Measurements from ENCODE around the gene ESYT2. TPM values are rescaled to one million over a fixed set of nuclear protein-coding genes. Genes with fewer than 3 reads are reported as not detected.

ESYT2 gene
- total RNA-seq, 1 experiment from 2014 or later = 39.0 TPM

- Histone ChIP-seq H3K9me3 (ENCODE audit: control insufficient read depth, low read depth, low read length) (no peaks in the 10 kb centered on the region), H3K23ac (ENCODE audit: insufficient read length, low read depth, low read length) (no peak overlapping the region), H2BK15ac (ENCODE audit: low read depth, low read length) (no peak overlapping the region), H3K23me2 (ENCODE audit: insufficient read length, low read depth, low read length, poor library complexity, severe bottlenecking) (no peaks in the 10 kb centered on the region), H3K27ac (ENCODE audit: insufficient read length, low read depth, low read length) (no peak overlapping the region), H3K27me3 (ENCODE audit: insufficient read depth, low read length) (no peaks in the 10 kb centered on the region), H3K18ac (ENCODE audit: insufficient read length, low read depth, low read length) (no peak overlapping the region), H3K56ac (ENCODE audit: insufficient read length, low read depth, low read length) (no peak overlapping the region), H3K14ac (ENCODE audit: insufficient read depth, low read length) (no peak overlapping the region), H2AK5ac (ENCODE audit: insufficient read length, low read length) (no peak overlapping the region), H3K79me2 (ENCODE audit: insufficient read depth, low read length) (no peaks in the 10 kb centered on the region), H4K8ac (replicated peaks; ENCODE audit: insufficient read length, low read depth, low read length) (no peak overlapping the region), H2BK5ac (ENCODE audit: insufficient read length, low read length) (no peak overlapping the region), H2BK120ac (ENCODE audit: low read depth, low read length, poor library complexity, severe bottlenecking) (no peak overlapping the region), H4K91ac (ENCODE audit: insufficient read length, low read depth, low read length) (no peak overlapping the region), H2BK20ac (ENCODE audit: low read depth, low read length, poor library complexity, severe bottlenecking) (no peak overlapping the region), H4K20me1 (ENCODE audit: control insufficient read depth, insufficient read depth, insufficient read length) (no peaks in the 10 kb centered on the region), H3K4me2 (ENCODE audit: insufficient read depth, insufficient read length, low read length) (no peak overlapping the region), H3K79me1 (ENCODE audit: insufficient read depth, low read depth, low read length, poor library complexity, severe bottlenecking) (no peaks in the 10 kb centered on the region), H3K4ac (ENCODE audit: low read depth, low read length) (no peak overlapping the region), H3K4me1 (ENCODE audit: insufficient read depth, low read length) (no peaks in the 10 kb centered on the region), H2BK12ac (ENCODE audit: insufficient read length, low read depth, low read length) (no peak overlapping the region), H3K9ac (ENCODE audit: extremely low read depth, insufficient read length, low read length) (no peak overlapping the region), H2AFZ (ENCODE audit: low read length) (no peak overlapping the region), H3T11ph (ENCODE audit: low read length) (no peak overlapping the region), H4K5ac (ENCODE audit: insufficient read length, low read depth, low read length) (no peak overlapping the region)
- Mint-ChIP-seq H3K27me3 (ENCODE audit: low read depth) (no peaks in the 10 kb centered on the region), H3K4me1 (0 out of 4 replicates have a peak, but pooled peaks cover 0 to under 1% of the 10 kb centered on the region in 2 experiments), H3K27ac (no peak overlapping the region), H3K4me3 (no peak overlapping the region), H3K9me3 (no peaks in the 10 kb centered on the region), H3K36me3 (ENCODE audit: insufficient read depth in 1 of 3, low read depth in 3 of 3) (peaks cover 21 to 60% (median 55%) of the 10 kb centered on the region in 3 experiments; a peak in 6 of 7 replicates)
- DNase-seq = no peak
- no CpG with 5 or more reads among the region's 4 CpGs for WGBS (ENCODE audit: extremely low coverage, insufficient read length, low lambda C conversion rate)
- no peak for TF ChIP-seq CTCF (conservative IDR thresholded peaks at IDR 0.05)
Measured at GRCh38 chr7:158795272-158795671, 34.0 kb downstream of the ESYT2 start.
